ENCODE results near the gene TIE1.

The TIE1 gene

GRCh38 chr1:43279161-43279560 lies 21.6 kb upstream of the TIE1 start:
- no peak for DNase-seq (ENCODE audit: low spot score)
- TF ChIP-seq CTCF (IDR thresholded peaks at IDR 0.05; ENCODE audit: extremely low read depth, insufficient read depth, missing control alignments) = no peak
- in situ Hi-C loops (cut with MboI; ENCODE audit: low pct_unique_long_range_greater_than_20kb, low sequenced_read_pairs, unreplicated experiment) = no loop called here

- TF ChIP-seq CTCF (IDR thresholded peaks at IDR 0.05; ENCODE audit: extremely low read depth, insufficient read depth, missing control alignments) = no peak
- no peak for DNase-seq (ENCODE audit: low spot score)
- in situ Hi-C loops (cut with MboI; ENCODE audit: low pct_unique_long_range_greater_than_20kb, low sequenced_read_pairs, unreplicated experiment) = no loop called here
Observed at GRCh38 chr1:43279666-43280065, 21.1 kb upstream of the TIE1 start.

GRCh38 chr1:43280692-43281091 lies 20.1 kb upstream of the TIE1 start:
- in situ Hi-C loops (cut with MboI; ENCODE audit: low pct_unique_long_range_greater_than_20kb, low sequenced_read_pairs, unreplicated experiment) = no loop called here
- TF ChIP-seq CTCF (IDR thresholded peaks at IDR 0.05; ENCODE audit: extremely low read depth, insufficient read depth, missing control alignments) = no peak
- no peak for DNase-seq (ENCODE audit: low spot score)

GRCh38 chr1:43282220-43283195 lies 18.3 kb upstream of the TIE1 start:
- DNase-seq (ENCODE audit: low spot score) = no peak
- no peak for TF ChIP-seq CTCF (IDR thresholded peaks at IDR 0.05; ENCODE audit: extremely low read depth, insufficient read depth, missing control alignments)

GRCh38 chr1:43284065-43284464 lies 16.7 kb upstream of the TIE1 start:
- in situ Hi-C loops (cut with MboI; ENCODE audit: low pct_unique_long_range_greater_than_20kb, low sequenced_read_pairs, unreplicated experiment) = no loop called here
- no peak for DNase-seq (ENCODE audit: low spot score)
- no peak for TF ChIP-seq CTCF (IDR thresholded peaks at IDR 0.05; ENCODE audit: extremely low read depth, insufficient read depth, missing control alignments)

More at GRCh38 chr1:43282220-43283195, 18.3 kb upstream of the TIE1 start:
- in situ Hi-C loops (cut with MboI; ENCODE audit: low pct_unique_long_range_greater_than_20kb, low sequenced_read_pairs, unreplicated experiment) = no loop called here

- DNase-seq (ENCODE audit: low spot score) = no peak
- in situ Hi-C loops (cut with MboI; ENCODE audit: low pct_unique_long_range_greater_than_20kb, low sequenced_read_pairs, unreplicated experiment) = no loop called here
- no peak for TF ChIP-seq CTCF (IDR thresholded peaks at IDR 0.05; ENCODE audit: extremely low read depth, insufficient read depth, missing control alignments)
Observed at GRCh38 chr1:43284546-43285110, 16.2 kb upstream of the TIE1 start.
